A549 (cell line): Measurements from ENCODE around the gene KMT2C. TPM values are rescaled to one million over a fixed set of nuclear protein-coding genes. Genes with fewer than 3 reads are reported as not detected.

ENCODE experiments used
- ATAC-seq, 2 experiments: fragments of 200-7000 bp in 1 of 2; fragments of >200 bp in 1 of 2; cut with Nextera tagmentation in 1 of 2; cut with Tn5 transposase in 1 of 2; 3 replicates each; pipeline versions ENCODE4 v1.8.0 to v1.9.1; 2018 to 2020; ENCODE audit warnings: mild to moderate bottlenecking in 1 of 2, moderate library complexity in 1 of 2
- CTCF ChIA-PET: fragments of 300-600 bp; sonication (Branson Sonifier 250); formaldehyde crosslinking; extraction: SDS; loops from one replicate; lab custom pipeline; 2021; ENCODE audit warnings: antibody characterized with exemption, inconsistent platforms; lab: Yijun Ruan, JAX
- POLR2A ChIA-PET: fragments of 350-600 bp; formaldehyde crosslinking; extraction: SDS; loops from one replicate; lab custom pipeline; 2021; ENCODE audit warnings: antibody characterized with exemption, inconsistent platforms; lab: Yijun Ruan, JAX
- DNase-seq, 2 experiments: peaks; one replicate each; pipeline versions ENCODE4 v3.0.0 to v3.0.0-alpha.2; 2011 to 2016; ENCODE audit warnings: low read depth in 1 of 2, low spot score in 1 of 2
- FAIRE-seq: peaks from 2 replicates; lab custom pipeline; 2011; peaks lifted over from hg19 to GRCh38; lab: Jason Lieb, UNC
- H3K27ac ChIP-seq, 2 experiments: fragments of >200 bp; sonication (Bioruptor Twin); formaldehyde crosslinking; 3 replicates each; pipeline ENCODE4 v1.5.1; 2016 to 2017
- H3K4me1 ChIP-seq: fragments of >200 bp; sonication (Bioruptor Twin); formaldehyde crosslinking; 3 replicates; pipeline ENCODE4 v1.6.1; 2016
- H3K4me2 ChIP-seq: fragments of >200 bp; sonication (Bioruptor Twin); formaldehyde crosslinking; 3 replicates; pipeline ENCODE4 v1.6.1; 2016
- H3K4me3 ChIP-seq: fragments of >200 bp; sonication (Bioruptor Twin); formaldehyde crosslinking; 3 replicates; pipeline ENCODE4 v1.5.1; 2016
- H3K9me3 ChIP-seq: fragments of >200 bp; sonication (Bioruptor Twin); formaldehyde crosslinking; 3 replicates; pipeline ENCODE4 v1.6.1; 2016
- CBX2 ChIP-seq: fragments of 200-600 bp; sonication (generic); IDR thresholded peaks from 2 replicates; pipeline ENCODE4 v1.6.1; 2016; ENCODE audit warnings: low read depth, mild to moderate bottlenecking, borderline replicate concordance
- CHD4 ChIP-seq: fragments of 200-600 bp; sonication (generic); IDR thresholded peaks from 2 replicates; pipeline ENCODE4 v1.6.1; 2016; ENCODE audit warnings: antibody characterized with exemption, mild to moderate bottlenecking, borderline replicate concordance
- ESRRA ChIP-seq: fragments of 150-350 bp; IDR thresholded peaks from 2 replicates; pipeline ENCODE4 v1.6.1; 2014; ENCODE audit warnings: mild to moderate bottlenecking, low read length, borderline replicate concordance
- HOXB5 ChIP-seq: fragments of 250-450 bp; sonication (Bioruptor Pico); IDR thresholded peaks from 2 replicates; pipeline ENCODE4 v1.5.0; 2020; ENCODE audit warnings: mild to moderate bottlenecking, moderate library complexity
- JUN ChIP-seq, 2 experiments: fragments of >200 bp; sonication (Bioruptor Twin); formaldehyde crosslinking; IDR thresholded peaks; 2 replicates in 1 of 2; 3 replicates in 1 of 2; pipeline ENCODE4 v1.6.1; 2016 to 2017
- KDM1A ChIP-seq: fragments of 200-600 bp; sonication (generic); IDR thresholded peaks from 2 replicates; pipeline ENCODE4 v1.6.1; 2016; ENCODE audit warnings: low read depth, mild to moderate bottlenecking
- MAFK ChIP-seq: fragments of 450-650 bp; IDR thresholded peaks from 2 replicates; pipeline ENCODE4 v1.6.1; 2014; ENCODE audit not compliant: partially characterized antibody
- MAZ ChIP-seq: fragments of 150-350 bp; IDR thresholded peaks from 2 replicates; pipeline ENCODE4 v1.6.1; 2014; ENCODE audit warnings: antibody characterized with exemption, low read depth, low read length, borderline replicate concordance
- NFE2L2 ChIP-seq: fragments of 150-350 bp; conservative IDR thresholded peaks from 2 replicates; pipeline ENCODE4 v1.6.1; 2014; ENCODE audit warnings: low read length
- RAD21 ChIP-seq, 2 experiments: fragments of >200 bp in 1 of 2; sonication (Bioruptor Twin) in 1 of 2; formaldehyde crosslinking in 1 of 2; IDR thresholded peaks in 1 of 2; conservative IDR thresholded peaks in 1 of 2; 2 replicates in 1 of 2; 3 replicates in 1 of 2; pipeline ENCODE4 v1.6.1; 2012 to 2018; ENCODE audit warnings: inconsistent platforms in 1 of 2
- RFX5 ChIP-seq: fragments of 450-650 bp; IDR thresholded peaks from 2 replicates; pipeline ENCODE4 v1.7.1; 2014; ENCODE audit warnings: antibody characterized with exemption, mild to moderate bottlenecking, moderate library complexity
- TFCP2L1 ChIP-seq: fragments of 250-450 bp; sonication (Bioruptor Pico); IDR thresholded peaks from 2 replicates; pipeline ENCODE4 v1.5.0; 2021; ENCODE audit warnings: mild to moderate bottlenecking
- TP53 ChIP-seq: fragments of 250-450 bp; sonication (Bioruptor Pico); IDR thresholded peaks from 2 replicates; pipeline ENCODE4 v1.5.0; 2021; ENCODE audit warnings: mild to moderate bottlenecking, moderate library complexity
- ZC3H11A ChIP-seq: fragments of 450-650 bp; IDR thresholded peaks from 2 replicates; pipeline ENCODE4 v1.6.1; 2014; ENCODE audit warnings: antibody characterized with exemption, mild to moderate bottlenecking
- ZNF302 ChIP-seq: fragments of 250-450 bp; sonication (Bioruptor Pico); IDR thresholded peaks from 2 replicates; pipeline ENCODE4 v1.9.0; 2021; ENCODE audit warnings: inconsistent platforms, mild to moderate bottlenecking, moderate library complexity
- WGBS: methylation state at CpG from one replicate; pipeline ENCODE4 v1.1.6; 2017; ENCODE audit errors: missing lambda C conversion rate; 5-methylcytosine and 5-hydroxymethylcytosine counted together
- polyA plus RNA-seq, 4 experiments: library from polyadenylated mRNA; depleted of rRNA in 3 of 4; stranded (reverse); fragments of >200 nt; fragmentation: RNase III in 1 of 4; extraction: RNeasy Plus Mini Kit Qiagen cat#74134 plus additional on column Dnase treatment in 1 of 4; gene quantifications; 2 replicates in 3 of 4; 3 replicates in 1 of 4; pipeline ENCODE4 v1.2.3, GENCODE V29; 2011 to 2017
- TF ChIP-seq, protein P1 (sequence below): fragments of 150-350 bp; IDR thresholded peaks from 2 replicates; pipeline ENCODE4 v1.6.1; 2014; ENCODE audit warnings: low read depth, mild to moderate bottlenecking, low read length
- TF ChIP-seq, protein P2 (sequence below): fragments of 450-650 bp; IDR thresholded peaks from 2 replicates; pipeline ENCODE4 v1.6.1; 2014; ENCODE audit warnings: antibody characterized with exemption
- TF ChIP-seq, protein P3 (sequence below): IDR thresholded peaks from 2 replicates; pipeline ENCODE4 v1.6.1; 2012
- TF ChIP-seq, protein P4 (sequence below): IDR thresholded peaks from 2 replicates; pipeline ENCODE4 v1.6.1; 2012
- TF ChIP-seq, protein P5 (sequence below): fragments of 250-450 bp; sonication (Bioruptor Pico); IDR thresholded peaks from 2 replicates; pipeline ENCODE4 v1.5.0; 2020; ENCODE audit warnings: low read depth, mild to moderate bottlenecking, moderate library complexity
- TF ChIP-seq, protein P6 (sequence below): fragments of >200 bp; sonication (Bioruptor Twin); formaldehyde crosslinking; IDR thresholded peaks from 2 replicates; pipeline ENCODE4 v1.6.1; 2016

Gene KMT2C
- polyA plus RNA-seq, 2 of the 4 experiments (the other 2 are of a cell fraction): 4.2 to 13.1 TPM

DNA sequence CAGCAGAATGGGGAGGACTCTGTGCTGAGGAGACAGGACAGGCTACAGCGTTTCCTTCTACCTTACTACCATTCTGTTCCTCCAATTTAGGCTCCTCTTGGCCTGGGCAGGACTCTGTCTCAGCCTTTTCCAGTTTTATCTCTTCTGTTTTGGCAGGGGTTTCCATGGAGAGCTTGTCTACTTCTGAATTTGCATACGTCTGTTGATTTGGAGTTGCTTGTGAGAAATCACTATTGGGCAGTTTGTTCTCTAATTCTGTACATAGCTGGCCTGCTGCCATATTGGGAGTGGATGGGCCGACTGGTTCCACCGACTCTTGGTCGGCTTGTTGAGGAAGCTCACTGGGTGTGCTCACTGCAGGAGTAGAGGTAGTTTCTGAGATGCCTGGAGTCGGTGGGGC, 273.5 kb downstream of the KMT2C start:
- no peak overlapping the region for H3K4me3 ChIP-seq
- no peaks in the 10 kb centered on the region for H3K9me3 ChIP-seq
- DNase-seq: no peak
- H3K4me2 ChIP-seq: no peak overlapping the region
- ATAC-seq: no peak
- no peaks in the 10 kb centered on the region for H3K4me1 ChIP-seq
- no peak for FAIRE-seq
- POLR2A ChIA-PET: no interaction called here
- H3K27ac ChIP-seq: no peak overlapping the region
- 89% methylated on average over 6 of the region's 6 CpGs for WGBS
- CTCF ChIA-PET: no interaction called here
- TF ChIP-seq MAZ (no peak), HOXB5 (CRISPR knock-in tag) (no peak), ESRRA (no peak), TP53 (CRISPR knock-in tag) (no peak), CBX2 (no peak), ZNF302 (CRISPR knock-in tag) (no peak)
- TF ChIP-seq, protein P1, sequence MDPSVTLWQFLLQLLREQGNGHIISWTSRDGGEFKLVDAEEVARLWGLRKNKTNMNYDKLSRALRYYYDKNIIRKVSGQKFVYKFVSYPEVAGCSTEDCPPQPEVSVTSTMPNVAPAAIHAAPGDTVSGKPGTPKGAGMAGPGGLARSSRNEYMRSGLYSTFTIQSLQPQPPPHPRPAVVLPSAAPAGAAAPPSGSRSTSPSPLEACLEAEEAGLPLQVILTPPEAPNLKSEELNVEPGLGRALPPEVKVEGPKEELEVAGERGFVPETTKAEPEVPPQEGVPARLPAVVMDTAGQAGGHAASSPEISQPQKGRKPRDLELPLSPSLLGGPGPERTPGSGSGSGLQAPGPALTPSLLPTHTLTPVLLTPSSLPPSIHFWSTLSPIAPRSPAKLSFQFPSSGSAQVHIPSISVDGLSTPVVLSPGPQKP: no peak
- TF ChIP-seq, protein P2, sequence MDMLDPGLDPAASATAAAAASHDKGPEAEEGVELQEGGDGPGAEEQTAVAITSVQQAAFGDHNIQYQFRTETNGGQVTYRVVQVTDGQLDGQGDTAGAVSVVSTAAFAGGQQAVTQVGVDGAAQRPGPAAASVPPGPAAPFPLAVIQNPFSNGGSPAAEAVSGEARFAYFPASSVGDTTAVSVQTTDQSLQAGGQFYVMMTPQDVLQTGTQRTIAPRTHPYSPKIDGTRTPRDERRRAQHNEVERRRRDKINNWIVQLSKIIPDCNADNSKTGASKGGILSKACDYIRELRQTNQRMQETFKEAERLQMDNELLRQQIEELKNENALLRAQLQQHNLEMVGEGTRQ: no peak

DNA sequence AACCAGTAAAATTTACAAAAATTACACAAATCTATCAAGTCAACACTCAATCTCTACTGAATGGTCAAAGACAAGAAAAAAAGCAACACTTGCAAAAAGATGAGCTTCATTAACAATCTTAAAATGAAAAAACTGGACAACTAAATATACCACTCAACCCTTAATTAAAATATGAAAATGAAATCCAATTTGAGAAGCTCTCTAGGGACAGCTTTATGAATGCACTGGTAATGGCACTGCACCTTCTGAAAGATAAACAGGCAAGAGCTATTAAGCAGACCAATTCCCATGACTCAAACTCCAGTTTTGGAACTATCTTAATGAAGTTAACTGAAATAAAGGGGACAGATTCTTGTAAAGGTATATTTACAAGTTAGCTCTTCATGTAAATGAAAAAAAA, 274.6 kb downstream of the KMT2C start:
- no peaks in the 10 kb centered on the region for H3K4me1 ChIP-seq
- DNase-seq (no peak), ATAC-seq (no peak), FAIRE-seq (no peak)
- POLR2A ChIA-PET: no interaction called here
- CTCF ChIA-PET: interaction anchor here (1.4 kb wide), 1 partner anchor 19 kb away, joined by 3 read pairs; no protein-coding TSS in a partner anchor
- no peak overlapping the region for H3K4me2 ChIP-seq
- H3K9me3 ChIP-seq: no peaks in the 10 kb centered on the region
- TF ChIP-seq TFCP2L1 (no peak), ZNF302 (CRISPR knock-in tag) (no peak), KDM1A (no peak), RFX5 (no peak), MAFK (no peak), CHD4 (no peak), MAZ (no peak), JUN (IDR thresholded peaks at IDR 0.05) (no peak), CBX2 (no peak), NFE2L2 (no peak), RAD21 (conservative IDR thresholded peaks at IDR 0.05 in 1 of 2, IDR thresholded peaks at IDR 0.05 in 1 of 2) (no peak), ZC3H11A (no peak)
- TF ChIP-seq, protein P3, sequence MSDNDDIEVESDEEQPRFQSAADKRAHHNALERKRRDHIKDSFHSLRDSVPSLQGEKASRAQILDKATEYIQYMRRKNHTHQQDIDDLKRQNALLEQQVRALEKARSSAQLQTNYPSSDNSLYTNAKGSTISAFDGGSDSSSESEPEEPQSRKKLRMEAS: no peak
- TF ChIP-seq, protein P2: no peak
- TF ChIP-seq, protein P4, sequence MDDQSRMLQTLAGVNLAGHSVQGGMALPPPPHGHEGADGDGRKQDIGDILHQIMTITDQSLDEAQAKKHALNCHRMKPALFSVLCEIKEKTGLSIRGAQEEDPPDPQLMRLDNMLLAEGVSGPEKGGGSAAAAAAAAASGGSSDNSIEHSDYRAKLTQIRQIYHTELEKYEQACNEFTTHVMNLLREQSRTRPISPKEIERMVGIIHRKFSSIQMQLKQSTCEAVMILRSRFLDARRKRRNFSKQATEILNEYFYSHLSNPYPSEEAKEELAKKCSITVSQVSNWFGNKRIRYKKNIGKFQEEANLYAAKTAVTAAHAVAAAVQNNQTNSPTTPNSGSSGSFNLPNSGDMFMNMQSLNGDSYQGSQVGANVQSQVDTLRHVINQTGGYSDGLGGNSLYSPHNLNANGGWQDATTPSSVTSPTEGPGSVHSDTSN: no peak
- TF ChIP-seq, protein P5, sequence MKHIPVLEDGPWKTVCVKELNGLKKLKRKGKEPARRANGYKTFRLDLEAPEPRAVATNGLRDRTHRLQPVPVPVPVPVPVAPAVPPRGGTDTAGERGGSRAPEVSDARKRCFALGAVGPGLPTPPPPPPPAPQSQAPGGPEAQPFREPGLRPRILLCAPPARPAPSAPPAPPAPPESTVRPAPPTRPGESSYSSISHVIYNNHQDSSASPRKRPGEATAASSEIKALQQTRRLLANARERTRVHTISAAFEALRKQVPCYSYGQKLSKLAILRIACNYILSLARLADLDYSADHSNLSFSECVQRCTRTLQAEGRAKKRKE (CRISPR knock-in tag): no peak
- TF ChIP-seq, protein P6, sequence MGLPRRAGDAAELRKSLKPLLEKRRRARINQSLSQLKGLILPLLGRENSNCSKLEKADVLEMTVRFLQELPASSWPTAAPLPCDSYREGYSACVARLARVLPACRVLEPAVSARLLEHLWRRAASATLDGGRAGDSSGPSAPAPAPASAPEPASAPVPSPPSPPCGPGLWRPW: no peak
- TF ChIP-seq, protein P1: no peak
- no peak overlapping the region for H3K4me3 ChIP-seq
- H3K27ac ChIP-seq: no peak overlapping the region
